Tibial nerve (tissue), 4 donors: ENCODE measurements around the gene HNRNPA3. TPM values are rescaled to one million over a fixed set of nuclear protein-coding genes. Genes with fewer than 3 reads are reported as not detected.

Experiments
- DNase-seq, 2 donors: peaks; one replicate each; pipeline ENCODE4 v3.0.0-alpha.2; 2019; ENCODE audit warnings: low spot score in 2 of 2
- H3K27ac ChIP-seq, 4 donors: fragments of 200-600 bp; sonication (generic) in 3 of 4; one replicate each; pipeline ENCODE4 v1.5.1; 2017 to 2019; ENCODE audit warnings: mild to moderate bottlenecking in 1 of 4
- H3K27me3 ChIP-seq, 2 donors: fragments of 200-600 bp; sonication (generic) in 1 of 2; one replicate each; pipeline versions ENCODE4 v1.5.1 to v1.6.0; 2017 to 2019
- H3K36me3 ChIP-seq, 3 donors: fragments of 200-600 bp; sonication (generic); one replicate each; pipeline ENCODE4 v1.5.1; 2018 to 2019
- H3K4me1 ChIP-seq, 4 donors: fragments of 200-600 bp; sonication (generic) in 3 of 4; one replicate each; pipeline ENCODE4 v1.5.1; 2017 to 2019
- H3K4me3 ChIP-seq, 4 donors: fragments of 200-600 bp; sonication (generic) in 3 of 4; one replicate each; pipeline ENCODE4 v1.5.1; 2017 to 2019; ENCODE audit warnings: mild to moderate bottlenecking in 1 of 4, moderate library complexity in 1 of 4
- H3K9me3 ChIP-seq, 4 donors: fragments of 200-600 bp; sonication (generic) in 3 of 4; one replicate each; pipeline ENCODE4 v1.5.1; 2017 to 2019
- CTCF ChIP-seq, 5 experiments: fragments of 200-600 bp in 3 of 5; fragments of 450-650 bp in 2 of 5; sonication (generic) in 3 of 5; IDR thresholded peaks; one replicate each; pipeline ENCODE4 v1.5.1; 2016 to 2019; ENCODE audit warnings: antibody characterized with exemption in 5 of 5, mild to moderate bottlenecking in 3 of 5, moderate library complexity in 2 of 5
- EP300 ChIP-seq, 2 donors: sonication (generic); formaldehyde crosslinking; IDR thresholded peaks; one replicate each; pipeline ENCODE4 v1.6.1; 2017; ENCODE audit warnings: antibody characterized with exemption in 2 of 2, mild to moderate bottlenecking in 1 of 2
- POLR2A ChIP-seq, 2 donors: fragments of 450-650 bp; IDR thresholded peaks; one replicate each; pipeline ENCODE4 v1.6.1; 2017; ENCODE audit warnings: antibody characterized with exemption in 2 of 2, mild to moderate bottlenecking in 2 of 2, moderate library complexity in 2 of 2
- WGBS, 2 donors: methylation state at CpG; one replicate each; pipeline ENCODE4 v1.1.5; 2018; 5-methylcytosine and 5-hydroxymethylcytosine counted together
- total RNA-seq, 4 donors: library from RNA; depleted of rRNA; stranded (reverse); fragments of >200 nt; gene quantifications; one replicate each; pipeline ENCODE4 v1.1.0, GENCODE V29; 2016

Gene HNRNPA3
- total RNA-seq = 100 to 1,000 TPM in 1 of 4 donors, 10 to 100 TPM in 3; 77.3 to 102 (median 94.4) TPM

GRCh38 chr2:177212106-177212890 lies at the start of gene HNRNPA3:
Gene HNRNPA3, plus strand, starts transcription at chr2:177212794. Its CDS starts 6 bp downstream, at chr2:177212800.
- Histone ChIP-seq H3K4me3 (peak within 1 kb of the TSS; percentile 86 to 99 (median 93)), H3K27me3 (no peaks in the 10 kb centered on the region), H3K9me3 (no peaks in the 10 kb centered on the region), H3K4me1 (peaks cover 0 to 49% (median 28%) of the 10 kb centered on the region in 4 donors), H3K36me3 (peaks cover 0 to 28% (median 11%) of the 10 kb centered on the region in 3 donors), H3K27ac (peak within 1 kb of the TSS; percentile 99 to 100 (median 100))
- WGBS, 2 donors = 0 to 1% methylated on average over 48 to 73 of the region's 74 CpGs
- TF ChIP-seq CTCF (IDR thresholded peaks at IDR 0.05) (peak in 4 of 5 experiments; percentile 9 to 61 (median 28)), EP300 (IDR thresholded peaks at IDR 0.05) (peak; percentile 85 to 100), POLR2A (IDR thresholded peaks at IDR 0.05) (peak; percentile 93 to 96)
- peak; percentile 98 for DNase-seq

GRCh38 chr2:177164131-177164530 lies 48.5 kb upstream of the HNRNPA3 start:
- 12 to 19% methylated on average over 3 of the region's 3 CpGs for WGBS, 2 donors
- peak overlapping the region; percentile 86 to 93 (median 92) for H3K27ac ChIP-seq
- peaks cover 0 to 34% (median 4%) of the 10 kb centered on the region in 4 donors for H3K4me1 ChIP-seq
- peak overlapping the region; percentile 28 to 50 (median 38) for H3K4me3 ChIP-seq
- H3K36me3 ChIP-seq = no peaks in the 10 kb centered on the region
- H3K9me3 ChIP-seq = no peaks in the 10 kb centered on the region
- TF ChIP-seq CTCF (IDR thresholded peaks at IDR 0.05) (no peak), POLR2A (IDR thresholded peaks at IDR 0.05) (no peak), EP300 (IDR thresholded peaks at IDR 0.05) (no peak)
- no peak for DNase-seq
- no peaks in the 10 kb centered on the region for H3K27me3 ChIP-seq

DNA sequence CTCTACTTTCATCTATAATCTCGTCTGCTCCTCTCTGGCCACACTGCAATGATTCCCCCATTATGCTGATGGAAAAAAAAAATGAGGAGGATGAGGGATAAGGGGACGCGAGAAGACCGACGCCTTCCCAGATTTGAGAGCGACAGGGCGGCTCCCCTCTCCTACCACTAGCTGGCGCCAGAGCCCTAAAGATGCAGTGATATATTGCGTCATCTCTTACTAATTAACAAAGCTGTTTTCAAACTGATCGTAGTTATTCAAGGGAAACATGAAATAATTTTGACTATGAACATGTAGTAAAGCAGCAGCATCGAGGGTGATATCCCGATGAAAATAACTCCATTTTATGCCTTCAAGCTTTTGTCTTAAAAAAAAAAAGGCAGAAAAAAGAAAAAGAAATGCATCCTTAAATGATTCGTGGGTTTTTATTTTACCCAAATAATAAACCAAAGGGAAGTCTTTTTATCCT lies 48.0 kb upstream of the HNRNPA3 start:
- Histone ChIP-seq H3K4me3 (peak overlapping the region; percentile 28 to 50 (median 38)), H3K4me1 (peaks cover 0 to 34% (median 4%) of the 10 kb centered on the region in 4 donors), H3K36me3 (no peaks in the 10 kb centered on the region), H3K27me3 (no peaks in the 10 kb centered on the region), H3K9me3 (no peaks in the 10 kb centered on the region), H3K27ac (peak overlapping the region; percentile 86 to 93 (median 92))
- TF ChIP-seq POLR2A (IDR thresholded peaks at IDR 0.05) (no peak), EP300 (IDR thresholded peaks at IDR 0.05) (peak; percentile 37 to 73), CTCF (IDR thresholded peaks at IDR 0.05) (peak; percentile 97 to 100 (median 98))
- 0% methylated on average over 13 of the region's 13 CpGs for WGBS, 2 donors
- DNase-seq = peak; percentile 81 to 96

- H3K9me3 ChIP-seq = no peaks in the 10 kb centered on the region
These were observed 47.5 kb upstream of the HNRNPA3 start for GRCh38 chr2:177165061-177165583.

More at GRCh38 chr2:177165061-177165583, 47.5 kb upstream of the HNRNPA3 start:
- TF ChIP-seq EP300 (IDR thresholded peaks at IDR 0.05) = peak in 1 of 2 donors; percentile 57
- TF ChIP-seq POLR2A (IDR thresholded peaks at IDR 0.05) = no peak
- TF ChIP-seq CTCF (IDR thresholded peaks at IDR 0.05) = no peak
- peak overlapping the region; percentile 86 to 93 (median 92) for H3K27ac ChIP-seq
- peak overlapping the region; percentile 28 to 50 (median 38) for H3K4me3 ChIP-seq
- DNase-seq = peak in 1 of 2 donors; percentile 59
- H3K27me3 ChIP-seq = no peaks in the 10 kb centered on the region
- peaks cover 0 to 34% (median 4%) of the 10 kb centered on the region in 4 donors for H3K4me1 ChIP-seq
- WGBS, 2 donors = 2% methylated on average over 8 of the region's 8 CpGs
- no peaks in the 10 kb centered on the region for H3K36me3 ChIP-seq
